GM11168 (cell line): ENCODE data around the gene NFATC2.

Experiments used
- in situ Hi-C: fragments of 300-500 bp; cut with MboI; formaldehyde crosslinking; loops from one replicate; pipeline ENCODE4 v1.12.0; 2022; ENCODE audit warnings: low sequenced_read_pairs; ENCODE audit not compliant: unreplicated experiment

NFATC2 gene

GRCh38 chr20:51373713-51374455 is 168.6 kb downstream of the NFATC2 start:
- in situ Hi-C loops, result loop anchor here (5.0 kb wide), 1 partner anchor 233 kb away; no protein-coding TSS in a partner anchor

- in situ Hi-C loops, result loop anchor here (5.0 kb wide), 1 partner anchor 234 kb away; no protein-coding TSS in a partner anchor
Observed at GRCh38 chr20:51372966-51373365, 169.6 kb downstream of the NFATC2 start.

GRCh38 chr20:51372176-51372803 is 170.2 kb downstream of the NFATC2 start:
- in situ Hi-C loops, result loop anchor here (5.0 kb wide), 1 partner anchor 235 kb away; no protein-coding TSS in a partner anchor

- in situ Hi-C loops, result loop anchor here (5.0 kb wide), 1 partner anchor 236 kb away; no protein-coding TSS in a partner anchor
Observed at GRCh38 chr20:51371720-51372119, 170.8 kb downstream of the NFATC2 start.

- in situ Hi-C loops, result no loop called here
Observed at GRCh38 chr20:51369503-51369902, 173.0 kb downstream of the NFATC2 start.

GRCh38 chr20:51368461-51369211 is 173.9 kb downstream of the NFATC2 start:
- in situ Hi-C loops, result no loop called here

- in situ Hi-C loops, result no loop called here
Observed at GRCh38 chr20:51366155-51366886, 176.2 kb downstream of the NFATC2 start.

GRCh38 chr20:51365670-51366069 is 176.8 kb downstream of the NFATC2 start:
- in situ Hi-C loops, result no loop called here

GRCh38 chr20:51363813-51364212 is 178.7 kb downstream of the NFATC2 start:
- in situ Hi-C loops, result no loop called here

- in situ Hi-C loops, result no loop called here
Observed at GRCh38 chr20:51363378-51363777, 179.1 kb downstream of the NFATC2 start.

GRCh38 chr20:51362254-51362653 is 180.3 kb downstream of the NFATC2 start:
- in situ Hi-C loops, result no loop called here

- in situ Hi-C loops, result no loop called here
Observed at GRCh38 chr20:51361258-51361657, 181.3 kb downstream of the NFATC2 start.

- in situ Hi-C loops, result no loop called here
Observed at GRCh38 chr20:51360451-51361201, 181.9 kb downstream of the NFATC2 start.

- in situ Hi-C loops, result no loop called here
Observed at GRCh38 chr20:51359947-51360346, 182.6 kb downstream of the NFATC2 start.

GRCh38 chr20:51359401-51359800 is 183.1 kb downstream of the NFATC2 start:
- in situ Hi-C loops, result no loop called here

- in situ Hi-C loops, result no loop called here
Observed at GRCh38 chr20:51358032-51358724, 184.3 kb downstream of the NFATC2 start.

GRCh38 chr20:51357543-51357942 is 185.0 kb downstream of the NFATC2 start:
- in situ Hi-C loops, result no loop called here

- in situ Hi-C loops, result no loop called here
Observed at GRCh38 chr20:51356871-51357270, 185.6 kb downstream of the NFATC2 start.

- in situ Hi-C loops, result no loop called here
Observed at GRCh38 chr20:51354769-51355319, 187.7 kb downstream of the NFATC2 start.
